Stomach (tissue), 9 donors: ENCODE data around the gene ADAMTS6. TPM values are rescaled to one million over a fixed set of nuclear protein-coding genes. Genes with fewer than 3 reads are reported as not detected.
"Not testable (repeated sequence)": the region's sequence is repeated elsewhere in the genome, so short reads cannot be mapped to it uniquely, and the experiment has no call there.

Experiments used
- DNase-seq, 2 donors: peaks; one replicate each; pipeline versions ENCODE4 v3.0.0 to v3.0.0-alpha.2; 2013 to 2019
- H3K27ac ChIP-seq, 5 donors: fragments of 200-600 bp in 4 of 5; sonication (generic) in 4 of 5; one replicate each; pipeline ENCODE4 v1.5.1; 2013 to 2019; ENCODE audit warnings: mild to moderate bottlenecking in 1 of 5, moderate library complexity in 1 of 5
- H3K27me3 ChIP-seq, 3 donors: fragments of 200-600 bp; sonication (generic); one replicate each; pipeline ENCODE4 v1.5.1; 2017 to 2019; ENCODE audit warnings: mixed run types in 1 of 3
- H3K36me3 ChIP-seq, 4 donors: fragments of 200-600 bp; sonication (generic); 1 replicate in 3 of 4; 2 replicates in 1 of 4; pipeline ENCODE4 v1.5.1; 2016 to 2019
- H3K4me1 ChIP-seq, 4 donors: fragments of 200-600 bp; sonication (generic); one replicate each; pipeline ENCODE4 v1.5.1; 2016 to 2019
- H3K4me3 ChIP-seq, 4 donors: fragments of 200-600 bp; sonication (generic) in 3 of 4; one replicate each; pipeline ENCODE4 v1.5.1; 2016 to 2019; ENCODE audit warnings: mild to moderate bottlenecking in 1 of 4
- H3K9me3 ChIP-seq, 4 donors: fragments of 200-600 bp; sonication (generic); one replicate each; pipeline ENCODE4 v1.5.1; 2016 to 2019
- CTCF ChIP-seq, 7 experiments: fragments of 450-650 bp in 4 of 7; fragments of 200-600 bp in 3 of 7; sonication (generic) in 3 of 7; IDR thresholded peaks; one replicate each; pipeline ENCODE4 v1.5.1; 2016 to 2019; ENCODE audit warnings: antibody characterized with exemption in 7 of 7, control low read depth in 2 of 7, mild to moderate bottlenecking in 1 of 7
- EP300 ChIP-seq: sonication (generic); formaldehyde crosslinking; IDR thresholded peaks from one replicate; pipeline ENCODE4 v1.6.1; 2017; ENCODE audit warnings: antibody characterized with exemption
- POLR2A ChIP-seq, 4 donors: fragments of 450-650 bp; IDR thresholded peaks; one replicate each; pipeline ENCODE4 v1.6.1; 2016; ENCODE audit warnings: antibody characterized with exemption in 4 of 4, control low read depth in 2 of 4, mild to moderate bottlenecking in 1 of 4, moderate library complexity in 1 of 4
- POLR2AphosphoS5 ChIP-seq, 3 donors: sonication (generic); formaldehyde crosslinking; IDR thresholded peaks; one replicate each; pipeline ENCODE4 v1.6.1; 2016; ENCODE audit warnings: antibody characterized with exemption in 3 of 3
- WGBS, 5 donors: extraction: QIAGEN DNeasy Blood & Tissue Kit in 3 of 5; methylation state at CpG; one replicate each; pipeline versions ENCODE4 v1.1.5 to v1.1.7; 2013 to 2018; 5-methylcytosine and 5-hydroxymethylcytosine counted together
- intact Hi-C: fragments of 100-400 bp; cut with DNase I; formaldehyde crosslinking; loops from one replicate; pipeline ENCODE4 v1.15.1; 2023; ENCODE audit warnings: low total_unique reads
- polyA plus RNA-seq, 3 donors: library from polyadenylated mRNA; stranded (reverse); fragments of 200-250 nt; gene quantifications; one replicate each; pipeline ENCODE4 v1.2.3, GENCODE V29; 2013
- total RNA-seq, 5 donors: library from RNA; depleted of rRNA; stranded (reverse); fragments of >200 nt; gene quantifications; one replicate each; pipeline versions ENCODE4 v1.1.0 to v1.2.3, GENCODE V29; 2014 to 2016
- donor health status: healthy with polysubstance abuse.
- donor health status: Bipolar disorder and iron deficiency.
- donor health status: healthy.

ADAMTS6 gene
- total and polyA plus RNA-seq, 8 donors: 0.15 to 43.3 (median 0.58) TPM; not detected in 1

- H3K9me3 ChIP-seq: no peaks in the 10 kb centered on the region
- DNase-seq: no peak
- H3K27ac ChIP-seq: no peak overlapping the region
- H3K36me3 ChIP-seq: no peaks in the 10 kb centered on the region
- 65 to 76% (median 72%) methylated on average over 3 of the region's 3 CpGs for WGBS, 5 donors
- no peak overlapping the region for H3K4me3 ChIP-seq
- peaks cover 0 to 4% (median 0%) of the 10 kb centered on the region in 4 donors for H3K4me1 ChIP-seq
- TF ChIP-seq POLR2AphosphoS5 (IDR thresholded peaks at IDR 0.05): no peak
- no peak for TF ChIP-seq EP300
- no peak for TF ChIP-seq POLR2A (IDR thresholded peaks at IDR 0.05)
- TF ChIP-seq CTCF (IDR thresholded peaks at IDR 0.05): no peak
- no peaks in the 10 kb centered on the region for H3K27me3 ChIP-seq
- intact Hi-C loops: no loop called here
Measured at GRCh38 chr5:65390208-65390607, 91.5 kb downstream of the ADAMTS6 start.

- TF ChIP-seq CTCF (IDR thresholded peaks at IDR 0.05): no peak
- no peak for TF ChIP-seq EP300
- no peak for TF ChIP-seq POLR2A (IDR thresholded peaks at IDR 0.05)
- TF ChIP-seq POLR2AphosphoS5 (IDR thresholded peaks at IDR 0.05): no peak
- no peak for DNase-seq
- WGBS, 5 donors: 71 to 83% (median 77%) methylated on average over 7 of the region's 7 CpGs
- Histone ChIP-seq H3K4me3 (no peak overlapping the region), H3K36me3 (no peaks in the 10 kb centered on the region), H3K4me1 (no peaks in the 10 kb centered on the region), H3K27ac (no peak overlapping the region), H3K9me3 (no peaks in the 10 kb centered on the region), H3K27me3 (no peaks in the 10 kb centered on the region)
- intact Hi-C loops: no loop called here
Measured at GRCh38 chr5:65383859-65384258, 97.9 kb downstream of the ADAMTS6 start.

- intact Hi-C loops: no loop called here
- 58 to 82% (median 68%) methylated on average over 1 of the region's 1 CpG for WGBS, 5 donors
- Histone ChIP-seq H3K4me3 (no peak overlapping the region), H3K36me3 (no peaks in the 10 kb centered on the region), H3K27ac (no peak overlapping the region), H3K27me3 (no peaks in the 10 kb centered on the region), H3K4me1 (no peaks in the 10 kb centered on the region), H3K9me3 (no peaks in the 10 kb centered on the region)
- DNase-seq: no peak
- TF ChIP-seq CTCF (IDR thresholded peaks at IDR 0.05) (no peak), EP300 (no peak), POLR2AphosphoS5 (IDR thresholded peaks at IDR 0.05) (no peak), POLR2A (IDR thresholded peaks at IDR 0.05) (no peak)
Measured at GRCh38 chr5:65382582-65382981, 99.1 kb downstream of the ADAMTS6 start.

GRCh38 chr5:65370505-65370904, 111.2 kb downstream of the ADAMTS6 start:
- H3K4me1 ChIP-seq, H3K9me3 ChIP-seq, H3K27me3 ChIP-seq, H3K36me3 ChIP-seq, H3K27ac ChIP-seq, H3K4me3 ChIP-seq, intact Hi-C loops, DNase-seq: not testable (repeated sequence)
- 89 to 96% (median 94%) methylated on average over 15 of the region's 15 CpGs for WGBS, 5 donors

- no peaks in the 10 kb centered on the region for H3K9me3 ChIP-seq
- peak overlapping the region in 1 of 5 donors; percentile 8 for H3K27ac ChIP-seq
- H3K36me3 ChIP-seq: no peaks in the 10 kb centered on the region
- intact Hi-C loops: no loop called here
- peak in 1 of 2 donors; percentile 4 for DNase-seq
- WGBS, 5 donors: 62 to 92% (median 82%) methylated on average over 2 of the region's 2 CpGs
- TF ChIP-seq EP300: no peak
- TF ChIP-seq CTCF (IDR thresholded peaks at IDR 0.05): no peak
- no peak for TF ChIP-seq POLR2A (IDR thresholded peaks at IDR 0.05)
- no peak for TF ChIP-seq POLR2AphosphoS5 (IDR thresholded peaks at IDR 0.05)
- no peaks in the 10 kb centered on the region for H3K27me3 ChIP-seq
- peaks cover 0 to 10% (median 0%) of the 10 kb centered on the region in 4 donors for H3K4me1 ChIP-seq
- no peak overlapping the region for H3K4me3 ChIP-seq
Measured at GRCh38 chr5:65366655-65367054, 115.1 kb downstream of the ADAMTS6 start.
